ENCODE results near the gene PRKN.

Gene PRKN

DNA sequence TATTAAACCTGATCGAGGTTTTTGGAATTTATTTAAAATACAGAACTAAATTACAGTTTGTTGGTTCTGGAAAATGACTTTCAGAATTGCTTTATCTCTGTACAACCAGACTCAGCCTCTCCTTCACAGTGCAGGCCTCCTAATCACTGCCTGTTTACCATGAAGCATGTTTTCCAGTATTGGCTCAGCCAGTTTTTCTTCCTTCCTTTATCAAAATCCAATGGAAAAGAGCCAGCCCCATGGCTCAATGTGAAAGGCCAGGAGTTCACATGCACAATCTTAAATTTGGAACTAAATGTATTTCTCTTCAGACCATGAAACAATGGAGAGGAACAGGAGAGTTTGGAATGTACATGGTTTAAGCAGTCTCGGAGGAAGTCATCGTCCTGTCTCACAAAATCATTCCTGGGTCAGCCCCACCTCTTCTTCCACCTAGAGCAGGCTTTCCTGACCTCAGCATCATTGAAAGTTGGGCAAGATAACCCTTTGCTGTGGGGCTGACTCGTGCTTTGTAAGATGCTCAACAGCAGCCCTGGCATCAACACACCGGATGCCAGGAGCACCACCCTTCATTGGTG lies 772.8 kb downstream of the PRKN start:
- no peak for DNase-seq (ENCODE audit: low read depth)

DNA sequence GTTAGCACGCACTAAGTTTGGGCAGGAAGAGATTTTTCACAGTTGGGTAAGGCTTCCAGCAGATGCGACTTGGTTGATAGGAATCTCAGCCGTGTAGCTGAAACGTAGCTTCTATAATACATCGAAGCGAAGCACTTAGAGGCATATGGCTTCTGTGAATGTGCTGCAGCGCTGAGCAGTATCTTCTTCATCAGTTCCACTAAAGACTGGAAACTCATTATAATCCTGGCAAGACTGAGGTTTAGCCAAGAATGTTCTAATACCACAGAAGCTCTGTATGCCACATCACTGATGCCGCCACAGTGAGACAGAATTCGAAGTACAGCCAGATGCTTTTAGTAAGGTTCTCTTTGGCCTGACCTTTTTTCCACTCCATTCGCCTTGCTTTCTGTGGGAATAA lies 773.5 kb downstream of the PRKN start:
- no peak for DNase-seq (ENCODE audit: low read depth)

DNA sequence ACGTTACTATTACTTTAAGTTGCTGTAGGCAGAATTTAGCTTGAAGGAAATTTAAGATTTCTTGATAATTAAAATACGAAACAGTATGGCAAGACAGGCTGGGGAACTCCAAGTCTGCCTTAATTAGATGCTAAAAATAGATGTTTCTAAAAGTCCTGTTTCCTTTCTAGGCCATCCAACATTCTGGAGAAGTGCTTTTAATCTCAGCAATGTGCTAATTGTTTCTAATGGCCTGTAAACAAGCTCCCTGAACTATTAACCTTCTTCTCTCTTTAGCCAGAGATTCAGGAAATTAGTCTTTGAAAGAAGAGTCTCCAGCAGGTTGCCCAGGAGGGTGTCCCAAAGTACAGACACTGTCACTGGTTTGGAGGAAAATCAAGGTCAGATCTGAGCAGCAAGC lies 776.4 kb downstream of the PRKN start:
- no peak for DNase-seq (ENCODE audit: low read depth)

DNA sequence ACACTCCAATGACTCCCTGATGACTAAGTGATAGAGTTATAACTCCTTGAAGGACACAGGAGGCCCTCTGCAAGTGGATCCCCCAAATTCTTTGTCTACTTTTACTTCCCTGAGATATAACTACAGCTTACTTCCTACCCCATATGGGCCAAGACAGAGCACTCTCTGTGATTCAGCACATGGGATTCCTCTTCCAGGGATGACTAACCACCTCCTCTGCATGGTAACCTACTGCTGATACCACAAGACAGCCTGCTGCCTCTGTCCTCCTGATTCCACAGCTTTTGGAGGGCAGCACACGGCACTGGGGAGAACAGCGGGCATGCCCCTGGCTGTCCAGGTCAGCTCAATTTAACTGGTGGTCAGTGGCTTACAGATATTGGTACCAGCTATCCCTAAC lies 778.0 kb downstream of the PRKN start:
- DNase-seq (ENCODE audit: low read depth): no peak

DNA sequence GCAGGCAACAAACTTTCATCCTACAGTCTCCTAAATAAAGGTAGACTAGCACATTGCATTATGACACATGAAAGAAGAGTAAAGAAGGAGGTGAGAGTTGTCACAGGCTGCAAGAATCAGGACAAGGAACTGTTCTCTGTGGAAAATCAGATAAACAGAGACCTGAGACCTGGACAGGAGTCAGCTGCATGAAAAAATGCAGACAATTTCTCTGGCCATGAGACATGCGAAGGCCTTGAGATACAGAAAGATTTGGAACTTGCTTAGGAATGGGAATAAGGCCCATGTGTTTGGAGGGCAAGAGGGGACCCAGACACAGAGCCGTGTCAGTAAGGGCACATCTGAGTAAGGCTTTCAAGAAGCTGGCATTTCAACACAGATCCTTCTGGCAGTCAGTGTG lies 779.1 kb downstream of the PRKN start:
- no peak for DNase-seq (ENCODE audit: low read depth)

DNA sequence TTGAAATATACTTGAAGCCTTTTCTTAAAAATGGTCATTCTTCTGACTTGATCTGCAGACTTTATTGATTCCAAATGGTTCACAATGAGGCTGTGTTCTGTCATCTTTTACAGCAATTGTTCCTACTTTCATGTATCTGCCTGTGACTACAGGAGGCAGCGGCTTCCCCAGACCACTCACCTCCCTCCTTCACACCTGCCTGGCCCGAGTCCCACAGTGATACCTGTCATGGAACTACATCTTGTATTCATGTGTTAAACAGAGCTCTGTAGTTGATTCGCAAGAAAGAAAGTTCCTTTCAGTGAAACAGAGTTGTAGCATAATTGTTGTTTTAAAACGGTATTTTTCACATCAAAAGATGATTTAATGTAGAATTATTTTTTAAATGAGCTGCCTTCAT lies 780.2 kb downstream of the PRKN start:
- no peak for DNase-seq (ENCODE audit: low read depth)

DNA sequence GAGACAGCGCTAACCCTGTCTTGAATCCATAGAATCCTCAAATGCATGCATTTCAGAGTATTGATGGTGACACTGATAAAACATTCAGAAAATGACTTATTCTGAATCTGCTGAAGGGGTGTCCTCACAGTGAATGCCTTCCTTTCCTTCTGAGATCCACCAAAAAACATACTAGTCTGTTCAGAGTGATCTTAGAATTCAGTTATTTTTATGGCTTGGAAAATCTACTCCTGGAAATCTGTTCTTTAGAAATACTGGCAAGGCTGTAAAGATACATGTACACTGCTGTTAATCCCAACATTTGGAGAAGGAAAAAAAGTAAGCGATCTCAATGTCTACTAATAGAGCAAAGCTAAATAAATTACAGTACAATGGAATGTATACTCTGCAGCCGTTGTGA lies 781.1 kb downstream of the PRKN start:
- no peak for DNase-seq (ENCODE audit: low read depth)

DNA sequence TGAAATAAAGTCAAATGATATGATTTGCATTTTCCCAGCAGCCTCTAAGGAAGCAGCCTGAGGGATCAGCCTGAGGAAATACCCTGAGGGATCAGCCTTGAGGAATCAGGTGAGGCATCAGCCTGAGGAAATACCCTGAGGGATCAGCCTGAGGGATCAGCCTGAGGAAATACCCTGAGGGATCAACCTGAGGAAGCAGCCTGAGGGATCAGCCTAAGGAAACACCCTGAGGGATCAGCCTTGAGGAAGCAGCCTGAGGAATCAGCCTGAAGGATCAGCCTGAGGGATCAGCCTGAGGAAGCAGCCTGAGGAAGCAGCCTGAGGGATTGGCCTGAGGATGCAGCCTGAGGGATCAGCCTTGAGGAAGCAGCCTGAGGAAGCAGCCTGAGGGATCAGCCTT lies 784.0 kb downstream of the PRKN start:
- no peak for DNase-seq (ENCODE audit: low read depth)

DNA sequence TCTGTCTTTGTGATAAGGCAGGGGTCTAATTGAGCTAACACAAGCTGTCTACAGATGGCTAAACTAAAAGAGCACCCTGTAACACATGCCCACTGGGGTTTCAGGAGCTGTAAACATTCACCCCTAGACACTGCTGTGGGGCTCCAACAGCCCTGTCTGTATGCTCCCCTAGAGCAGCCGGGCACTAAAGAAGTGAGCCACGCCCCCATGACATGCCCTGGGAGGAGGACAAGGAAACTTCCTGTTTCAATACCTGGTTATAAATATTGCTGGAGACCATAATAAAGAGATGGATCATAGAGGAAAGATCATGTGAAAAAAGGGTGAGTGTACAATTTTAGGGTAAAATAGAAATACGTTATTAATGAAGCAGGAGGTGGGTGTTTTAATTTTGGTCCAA lies 786.0 kb downstream of the PRKN start:
- DNase-seq (ENCODE audit: low read depth): no peak

DNA sequence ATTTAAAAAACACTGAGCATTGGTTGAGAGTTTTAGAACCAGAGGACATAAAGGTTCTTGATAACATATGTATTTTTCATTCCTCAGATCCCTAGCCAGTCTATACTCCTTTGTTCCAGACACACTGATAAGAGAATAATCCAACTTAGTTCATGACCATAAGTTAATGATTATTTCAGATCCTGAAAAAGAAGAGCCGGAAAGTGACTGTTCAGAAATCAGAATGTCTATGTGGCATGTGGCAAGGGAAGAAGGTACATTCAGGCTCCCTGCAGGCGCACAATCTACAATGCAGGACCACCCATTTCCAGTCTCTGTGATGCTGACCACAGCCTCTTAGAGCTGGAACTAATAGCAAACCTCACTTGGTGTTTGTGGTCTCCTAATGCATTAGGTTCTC lies 787.0 kb downstream of the PRKN start:
- DNase-seq (ENCODE audit: low read depth): no peak

DNA sequence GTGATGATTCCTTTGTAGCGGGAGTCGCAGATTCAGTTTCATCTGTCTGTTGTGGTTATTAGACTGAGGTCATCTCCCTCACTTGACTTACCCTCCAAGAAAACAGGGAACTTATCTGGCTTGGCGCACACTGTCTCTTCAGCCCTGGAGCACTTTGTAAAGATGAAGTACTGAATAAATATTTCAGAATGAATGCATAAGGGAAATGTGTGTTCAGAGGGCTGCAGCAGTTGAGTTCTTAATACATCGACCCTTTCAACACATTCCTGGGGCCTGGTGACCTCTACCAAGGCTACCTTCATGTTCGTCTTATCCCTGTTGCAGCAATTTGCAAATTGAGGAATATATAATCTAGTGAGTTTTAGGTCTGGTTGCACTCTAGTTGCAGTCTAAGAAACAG lies 801.2 kb downstream of the PRKN start:
- DNase-seq (ENCODE audit: low read depth): no peak

DNA sequence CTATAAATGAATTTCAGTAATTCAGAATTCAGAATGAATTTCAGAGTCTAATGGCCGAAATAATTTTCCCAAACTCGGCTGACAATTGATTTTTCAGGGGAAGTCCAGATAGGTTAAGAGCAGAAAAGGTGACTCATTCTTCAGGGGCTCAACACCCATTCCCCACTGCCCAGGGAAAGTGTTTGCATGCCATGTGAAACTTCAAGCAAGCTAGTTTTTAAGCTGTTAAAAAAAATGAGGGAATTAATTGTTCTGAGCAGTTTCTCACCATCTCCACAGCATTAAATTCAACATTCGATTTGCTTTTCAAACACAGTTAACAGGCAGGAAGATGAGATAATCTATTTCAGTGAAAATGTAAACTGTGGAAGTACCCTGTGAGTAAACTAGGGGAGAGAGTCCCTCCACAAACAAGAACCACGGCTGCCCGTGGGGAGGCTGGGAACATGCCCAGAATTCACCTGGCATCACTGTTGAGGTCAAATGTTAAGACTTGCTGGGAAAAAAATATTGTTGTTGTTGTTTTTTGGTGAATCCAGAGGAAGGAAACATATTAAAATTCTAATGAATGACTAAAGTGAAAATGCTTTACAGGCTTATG lies 803.0 kb downstream of the PRKN start:
- DNase-seq (ENCODE audit: low read depth): no peak

DNA sequence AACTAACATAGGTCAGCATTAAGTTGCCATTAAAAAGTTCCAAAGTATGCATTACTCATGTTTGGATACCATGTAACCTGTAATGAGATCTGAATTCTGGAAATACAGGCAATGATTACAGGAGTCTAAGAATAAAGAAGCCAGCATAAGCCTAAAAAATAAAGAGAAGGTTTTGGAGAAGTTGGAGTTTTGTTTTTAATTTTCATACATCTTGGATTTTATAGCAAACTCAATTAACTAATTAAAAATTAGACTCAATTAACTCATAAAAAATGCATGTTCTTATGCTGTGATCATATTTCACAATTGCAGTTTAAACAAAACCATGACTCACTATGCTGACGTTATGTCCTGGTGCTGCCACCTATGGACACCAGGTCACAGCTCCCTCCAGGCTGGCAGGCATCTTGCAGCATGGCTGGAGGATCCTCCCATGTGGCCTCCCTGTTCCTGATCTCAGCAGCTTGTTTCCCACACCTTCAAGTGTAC lies 804.9 kb downstream of the PRKN start:
- DNase-seq (ENCODE audit: low read depth): no peak

DNA sequence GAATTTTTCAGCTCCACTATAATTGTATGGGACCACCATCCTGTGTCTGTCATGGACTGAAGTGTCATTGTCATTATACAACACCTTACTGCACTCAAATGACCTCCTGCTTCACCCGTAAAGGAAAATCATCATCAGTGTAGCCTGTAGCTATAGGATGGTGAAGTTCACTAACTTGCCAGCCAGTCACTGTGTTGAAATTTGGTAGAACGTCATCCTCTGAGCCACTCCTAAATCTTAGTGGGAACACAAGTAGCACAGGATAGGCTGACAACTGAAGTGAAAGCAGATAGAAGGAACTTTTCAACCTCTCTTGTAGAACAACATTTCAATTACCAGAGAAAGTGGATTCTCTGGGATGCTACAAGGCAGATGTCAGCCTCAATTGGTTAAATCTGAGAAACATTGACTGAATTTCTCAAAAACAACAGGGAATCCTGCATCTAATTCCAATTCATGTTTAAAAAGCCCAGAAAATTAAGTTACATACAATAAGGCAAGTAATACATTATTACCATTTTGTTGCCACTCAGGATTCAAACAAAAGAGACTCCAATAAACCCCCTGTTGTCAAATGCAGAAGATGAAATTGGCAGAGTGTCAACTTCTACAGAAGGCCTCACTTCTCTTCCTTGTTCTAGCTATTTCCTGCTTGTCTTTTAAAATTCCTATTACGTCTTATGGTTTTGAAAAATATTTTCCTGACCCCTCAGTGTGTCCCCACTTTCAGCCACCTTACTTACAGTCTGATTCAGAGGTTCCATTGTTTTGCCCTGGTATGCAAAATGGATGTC lies 805.8 kb downstream of the PRKN start:
- DNase-seq (ENCODE audit: low read depth): no peak

DNA sequence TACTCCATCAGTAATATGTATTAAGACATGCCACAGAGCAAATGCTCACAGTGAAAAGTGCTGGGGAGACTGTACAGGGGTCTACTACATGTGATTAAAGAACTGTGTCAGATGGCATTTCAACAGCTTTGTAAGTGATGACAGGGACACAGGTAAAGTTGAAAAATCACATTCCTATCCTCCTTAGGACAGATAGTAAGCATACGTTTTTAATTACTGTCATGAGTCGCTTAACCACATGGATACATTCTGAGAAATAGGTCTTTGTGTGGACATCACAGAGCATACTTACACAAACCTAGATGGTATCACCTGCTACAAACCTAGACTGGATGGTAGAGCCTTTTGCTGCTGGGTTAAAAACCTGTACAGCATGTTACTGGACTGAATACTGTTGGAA lies 807.9 kb downstream of the PRKN start:
- no peak for DNase-seq (ENCODE audit: low read depth)

DNA sequence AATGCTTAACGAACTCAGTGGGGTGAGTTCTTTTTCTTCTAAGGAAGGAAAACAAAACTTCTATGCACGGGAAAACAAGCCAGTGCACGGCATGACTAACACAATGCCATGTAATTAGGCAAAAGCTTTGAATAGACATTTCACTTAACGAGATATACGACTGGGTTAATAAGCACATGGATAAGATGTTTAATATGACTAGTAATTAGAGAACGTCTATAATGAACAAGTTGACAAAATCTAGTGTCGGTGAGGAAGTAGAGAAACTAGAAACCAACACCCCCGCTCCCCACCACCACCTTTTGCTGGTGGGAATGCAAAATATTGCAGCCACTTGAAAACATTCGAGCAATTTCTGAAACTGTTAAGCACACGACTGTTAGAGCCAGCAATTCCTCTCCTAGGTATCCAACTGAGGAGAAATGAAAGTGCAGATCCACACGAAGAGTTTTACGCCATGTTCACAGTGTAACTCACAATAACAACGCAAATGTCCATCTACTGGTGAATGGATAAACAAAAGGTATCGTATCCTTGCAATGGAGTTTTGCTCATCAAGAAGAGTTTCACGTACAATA lies 808.8 kb downstream of the PRKN start:
- no peak for DNase-seq (ENCODE audit: low read depth)

DNA sequence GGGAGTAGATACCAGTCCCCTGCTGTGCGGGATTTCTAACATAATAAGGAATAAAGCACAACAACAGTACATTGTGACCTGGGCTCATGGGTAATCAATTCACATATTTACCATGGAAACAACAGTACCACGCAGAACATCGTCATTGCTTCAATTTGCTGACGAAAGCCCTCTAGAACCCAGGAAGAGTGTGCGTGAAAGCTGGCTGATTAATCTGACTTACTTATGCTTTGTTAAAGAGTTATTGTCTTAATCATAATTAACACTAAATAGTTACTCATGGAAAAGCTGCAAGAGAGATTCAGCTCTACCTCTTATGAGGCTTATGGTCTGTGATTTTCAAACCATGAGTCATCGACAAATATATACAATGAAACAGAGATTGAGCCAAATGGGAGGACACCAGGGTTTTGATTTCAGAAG lies 809.4 kb downstream of the PRKN start:
- no peak for DNase-seq (ENCODE audit: low read depth)

DNA sequence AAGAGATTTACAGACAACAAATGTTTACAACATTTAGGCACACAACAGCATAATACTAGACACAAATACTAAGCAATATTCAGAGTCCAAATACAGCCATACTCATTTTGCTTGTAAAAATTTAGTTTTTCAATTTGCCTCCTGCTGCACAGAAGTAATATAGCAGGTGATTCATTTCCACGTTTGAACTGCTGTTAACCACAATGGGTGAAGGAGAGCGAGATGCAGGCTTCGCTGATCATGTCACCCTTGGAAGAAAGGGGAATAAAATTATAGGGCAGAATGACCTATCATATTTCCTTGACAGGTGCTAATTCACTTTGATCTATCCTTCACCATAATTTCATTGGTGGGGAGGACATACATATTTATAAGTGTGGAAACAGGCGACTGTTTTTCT lies 809.9 kb downstream of the PRKN start:
- no peak for DNase-seq (ENCODE audit: low read depth)

DNA sequence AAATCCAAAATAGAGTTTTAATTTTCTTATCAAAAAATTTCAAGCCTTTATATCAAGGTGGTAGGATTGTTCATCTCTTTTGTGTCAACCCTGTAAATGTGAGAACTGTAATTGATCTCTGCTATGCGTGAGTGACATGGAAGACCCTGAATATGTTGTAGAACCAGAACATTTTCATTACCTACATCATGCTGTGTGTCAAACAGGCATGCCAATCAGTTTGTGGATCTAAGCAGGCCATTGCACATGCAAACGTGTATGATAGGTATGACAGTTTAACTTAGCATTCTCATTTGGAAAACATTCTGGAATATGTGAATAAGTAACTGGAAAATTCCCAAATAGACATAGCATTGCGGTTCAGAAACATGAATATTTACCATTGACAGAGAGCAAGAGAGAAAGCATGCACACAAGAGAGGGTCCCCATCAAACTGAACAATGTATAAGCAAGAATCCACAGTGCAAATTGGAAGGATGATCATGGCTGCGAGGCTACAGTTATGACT lies 812.1 kb downstream of the PRKN start:
- no peak for DNase-seq (ENCODE audit: low read depth)

DNA sequence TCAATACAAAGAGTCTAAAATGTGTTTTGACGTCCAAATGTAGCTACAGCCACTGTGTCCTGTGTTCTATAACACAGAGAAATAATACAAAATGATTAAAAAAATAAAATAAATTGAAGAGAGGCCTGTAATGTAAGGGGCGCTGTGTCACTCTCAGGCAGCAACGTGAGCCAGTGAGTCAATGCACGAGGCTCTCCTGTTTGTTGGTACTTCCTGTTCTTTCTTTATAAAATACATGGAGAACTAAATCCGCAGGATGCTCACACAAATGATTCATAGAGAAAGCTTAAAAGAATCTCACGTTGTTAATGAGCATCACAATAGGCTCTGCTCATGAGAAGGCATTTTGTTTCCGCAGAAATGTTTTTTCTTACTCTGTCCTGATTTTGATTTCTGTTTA lies 818.7 kb downstream of the PRKN start:
- DNase-seq (ENCODE audit: low read depth): no peak

DNA sequence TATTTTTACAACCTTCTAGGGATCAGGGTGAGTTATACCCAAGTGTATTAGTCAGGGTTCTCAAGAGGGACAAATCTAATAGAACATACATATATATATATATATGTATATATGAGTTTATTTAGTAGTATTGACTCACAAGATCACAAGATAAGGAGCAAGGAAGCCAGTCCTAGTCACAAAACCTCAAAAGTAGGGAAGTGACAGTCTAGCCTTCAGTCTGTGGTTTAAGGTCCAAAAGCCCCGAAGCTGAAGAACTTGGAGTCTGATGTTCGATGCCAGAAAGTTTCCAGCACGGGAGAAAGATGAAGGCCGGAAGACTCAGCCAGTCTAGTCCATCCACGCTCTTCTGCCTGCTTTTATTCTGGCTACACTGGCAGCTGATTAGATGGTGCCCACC lies 821.0 kb downstream of the PRKN start:
- no peak for DNase-seq (ENCODE audit: low read depth)

DNA sequence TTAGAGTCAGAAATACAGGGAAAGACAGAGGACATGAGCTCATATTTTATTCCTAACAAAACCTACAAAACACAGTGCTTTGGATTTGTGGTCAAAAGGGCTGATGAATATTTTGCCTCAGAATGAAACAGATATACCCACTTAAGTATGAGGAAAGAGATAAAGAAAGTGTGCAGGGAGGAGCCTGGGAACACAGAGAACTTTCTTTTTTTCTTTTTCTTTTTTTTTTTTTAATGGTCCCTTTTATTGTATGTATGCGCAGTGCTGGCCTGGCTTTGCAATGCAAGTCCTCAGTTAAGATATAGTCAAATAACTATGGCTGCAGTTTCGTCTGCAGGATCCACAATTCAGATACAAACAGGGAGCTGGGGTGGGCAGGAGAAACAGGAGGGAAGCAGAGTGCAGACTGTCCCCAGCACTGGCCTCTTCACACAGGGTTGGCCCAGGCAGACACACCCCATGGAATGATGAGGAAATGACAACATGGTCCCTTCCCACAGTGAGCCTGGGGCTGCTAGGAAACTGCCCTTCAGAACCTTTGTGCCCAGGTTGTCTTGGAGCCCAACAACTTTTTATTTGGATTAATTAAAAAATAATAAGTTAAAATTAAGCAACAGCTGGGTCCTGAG lies 823.9 kb downstream of the PRKN start:
- no peak for DNase-seq (ENCODE audit: low read depth)
